NT2/D1 (cell line): Measurements from ENCODE around the gene KDM2B.

Experiments
- SUZ12 ChIP-seq: IDR thresholded peaks from 2 replicates; pipeline ENCODE4 v1.6.1; 2011; ENCODE audit not compliant: insufficient read length, insufficient read depth; ENCODE audit errors: extremely low read depth
- YY1 ChIP-seq: IDR thresholded peaks from 2 replicates; pipeline ENCODE4 v1.6.1; 2011; ENCODE audit not compliant: insufficient read length, insufficient read depth
- ZNF274 ChIP-seq: IDR thresholded peaks from 2 replicates; pipeline ENCODE4 v1.6.1; 2011; ENCODE audit warnings: mild to moderate bottlenecking, low read depth, low read length

DNA sequence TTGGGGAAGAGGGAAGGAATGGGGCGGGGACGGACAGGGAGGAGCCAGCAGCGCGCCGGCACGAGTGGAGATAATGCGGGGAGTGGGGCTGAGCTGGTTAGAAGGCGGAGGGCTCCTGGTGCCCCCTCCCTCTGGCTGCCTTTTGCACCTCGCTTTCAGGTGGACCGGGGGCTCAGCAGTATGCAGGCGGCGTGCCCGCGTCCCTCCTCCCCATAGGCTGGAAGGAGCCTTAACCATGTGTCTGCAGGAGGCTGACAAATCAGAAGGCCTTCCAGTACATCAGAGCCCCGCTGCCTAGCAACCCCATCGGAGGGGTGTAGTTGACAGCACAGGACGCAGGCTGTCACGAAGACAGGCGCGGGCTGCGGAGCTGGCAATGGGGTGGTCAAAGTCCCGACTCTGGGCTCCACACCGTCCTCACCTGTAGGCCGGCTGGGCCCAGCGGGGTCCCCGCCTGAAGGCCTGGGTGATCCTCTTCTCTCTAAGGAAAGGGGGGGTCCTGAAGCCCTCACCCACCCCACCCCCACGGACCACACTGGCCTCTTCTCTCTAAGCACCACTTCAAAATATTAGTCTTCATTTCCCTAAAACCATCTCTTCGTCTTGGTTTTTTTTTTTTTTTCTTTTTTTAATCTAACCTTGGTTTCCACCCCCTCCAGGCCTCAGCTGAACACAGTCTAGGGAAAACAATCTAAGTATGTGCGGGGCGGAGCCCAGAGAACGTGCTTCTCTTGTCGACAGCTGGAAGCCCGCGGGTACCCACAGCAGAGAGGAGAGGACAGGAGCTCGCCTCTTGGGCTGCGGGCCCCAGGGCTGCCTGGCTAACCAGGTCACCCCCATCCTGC lies 44.5 kb downstream of the KDM2B start:
- no peak for TF ChIP-seq SUZ12
- TF ChIP-seq YY1, result no peak
- no peak for TF ChIP-seq ZNF274
